ENCODE measurements around the gene THBD.

THBD gene

DNA sequence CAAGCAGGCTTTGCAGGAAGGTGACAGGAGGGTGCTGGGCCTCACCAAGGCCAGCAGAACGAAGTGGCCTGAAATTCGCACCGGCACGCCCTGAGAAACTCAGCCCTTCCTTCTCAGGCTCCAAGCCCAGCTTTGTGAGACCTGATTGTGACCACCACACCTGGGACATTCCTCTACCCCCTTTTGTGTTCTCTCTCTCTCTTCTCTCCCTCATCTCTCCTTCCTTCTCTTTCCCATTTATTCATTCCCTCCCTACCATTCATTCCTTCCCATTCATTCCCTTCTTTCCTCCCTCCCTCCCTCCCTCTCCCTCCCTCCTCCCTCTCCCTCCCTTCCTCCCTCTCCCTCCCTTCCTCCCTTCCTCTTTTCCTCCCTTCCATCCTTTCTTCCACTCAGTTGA, 27.8 kb upstream of the THBD start:
- Histone ChIP-seq H3K27ac (ENCODE audit: low read length) (no peak overlapping the region), H4K20me1 (ENCODE audit: insufficient read depth, low read length) (no peaks in the 10 kb centered on the region), H3K4me1 (ENCODE audit: low read length) (peaks cover 8% of the 10 kb centered on the region), H3K79me2 (ENCODE audit: low read length) (no peaks in the 10 kb centered on the region), H3K9ac (ENCODE audit: low read length) (no peak overlapping the region), H3K4me3 (ENCODE audit: low read length) (no peak overlapping the region), H2AFZ (ENCODE audit: low read depth, low read length) (no peak overlapping the region), H3K27me3 (ENCODE audit: low read depth, low read length) (peaks cover 31% of the 10 kb centered on the region), H3K9me3 (ENCODE audit: insufficient read depth, low read length) (no peaks in the 10 kb centered on the region), H3K36me3 (replicated peaks; ENCODE audit: low read depth, low read length) (no peaks in the 10 kb centered on the region), H3K4me2 (ENCODE audit: low read length) (no peak overlapping the region)
- TF ChIP-seq, protein P1, sequence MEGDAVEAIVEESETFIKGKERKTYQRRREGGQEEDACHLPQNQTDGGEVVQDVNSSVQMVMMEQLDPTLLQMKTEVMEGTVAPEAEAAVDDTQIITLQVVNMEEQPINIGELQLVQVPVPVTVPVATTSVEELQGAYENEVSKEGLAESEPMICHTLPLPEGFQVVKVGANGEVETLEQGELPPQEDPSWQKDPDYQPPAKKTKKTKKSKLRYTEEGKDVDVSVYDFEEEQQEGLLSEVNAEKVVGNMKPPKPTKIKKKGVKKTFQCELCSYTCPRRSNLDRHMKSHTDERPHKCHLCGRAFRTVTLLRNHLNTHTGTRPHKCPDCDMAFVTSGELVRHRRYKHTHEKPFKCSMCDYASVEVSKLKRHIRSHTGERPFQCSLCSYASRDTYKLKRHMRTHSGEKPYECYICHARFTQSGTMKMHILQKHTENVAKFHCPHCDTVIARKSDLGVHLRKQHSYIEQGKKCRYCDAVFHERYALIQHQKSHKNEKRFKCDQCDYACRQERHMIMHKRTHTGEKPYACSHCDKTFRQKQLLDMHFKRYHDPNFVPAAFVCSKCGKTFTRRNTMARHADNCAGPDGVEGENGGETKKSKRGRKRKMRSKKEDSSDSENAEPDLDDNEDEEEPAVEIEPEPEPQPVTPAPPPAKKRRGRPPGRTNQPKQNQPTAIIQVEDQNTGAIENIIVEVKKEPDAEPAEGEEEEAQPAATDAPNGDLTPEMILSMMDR (IDR thresholded peaks at IDR 0.05; ENCODE audit: low read depth, low read length): no peak
- TF ChIP-seq EZH2phosphoT487 (IDR thresholded peaks at IDR 0.05; ENCODE audit: low read depth): no peak

DNA sequence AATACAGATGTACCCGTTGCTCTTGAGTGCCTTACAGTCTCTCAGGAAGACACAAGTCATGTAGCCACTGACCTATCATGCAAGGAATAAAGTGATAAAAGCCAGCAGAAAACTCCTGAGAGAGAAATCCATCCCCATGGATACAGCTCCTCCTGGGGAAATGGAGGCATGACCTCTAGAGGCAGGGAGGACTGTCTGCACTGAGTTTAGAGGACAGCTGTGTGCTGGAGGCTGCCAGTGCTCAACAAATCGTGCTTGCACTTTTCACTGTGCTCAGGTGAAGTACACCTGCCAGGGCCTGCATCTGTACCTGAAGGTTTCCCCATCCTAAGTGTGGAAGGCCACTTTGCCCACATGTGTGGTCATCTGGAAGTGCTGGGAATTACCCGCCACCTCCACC, 24.6 kb upstream of the THBD start:
- Histone ChIP-seq H3K4me2 (ENCODE audit: low read length) (no peak overlapping the region), H4K20me1 (ENCODE audit: insufficient read depth, low read length) (no peaks in the 10 kb centered on the region), H3K79me2 (ENCODE audit: low read length) (no peaks in the 10 kb centered on the region), H3K4me1 (ENCODE audit: low read length) (no peaks in the 10 kb centered on the region), H3K4me3 (ENCODE audit: low read length) (no peak overlapping the region), H3K9me3 (ENCODE audit: insufficient read depth, low read length) (no peaks in the 10 kb centered on the region), H3K9ac (ENCODE audit: low read length) (no peak overlapping the region), H3K36me3 (replicated peaks; ENCODE audit: low read depth, low read length) (no peaks in the 10 kb centered on the region), H2AFZ (ENCODE audit: low read depth, low read length) (no peak overlapping the region), H3K27ac (ENCODE audit: low read length) (no peak overlapping the region), H3K27me3 (ENCODE audit: low read depth, low read length) (peaks cover 14% of the 10 kb centered on the region)
- no peak for TF ChIP-seq EZH2phosphoT487 (IDR thresholded peaks at IDR 0.05; ENCODE audit: low read depth)
- TF ChIP-seq, protein P1 (IDR thresholded peaks at IDR 0.05; ENCODE audit: low read depth, low read length): no peak

DNA sequence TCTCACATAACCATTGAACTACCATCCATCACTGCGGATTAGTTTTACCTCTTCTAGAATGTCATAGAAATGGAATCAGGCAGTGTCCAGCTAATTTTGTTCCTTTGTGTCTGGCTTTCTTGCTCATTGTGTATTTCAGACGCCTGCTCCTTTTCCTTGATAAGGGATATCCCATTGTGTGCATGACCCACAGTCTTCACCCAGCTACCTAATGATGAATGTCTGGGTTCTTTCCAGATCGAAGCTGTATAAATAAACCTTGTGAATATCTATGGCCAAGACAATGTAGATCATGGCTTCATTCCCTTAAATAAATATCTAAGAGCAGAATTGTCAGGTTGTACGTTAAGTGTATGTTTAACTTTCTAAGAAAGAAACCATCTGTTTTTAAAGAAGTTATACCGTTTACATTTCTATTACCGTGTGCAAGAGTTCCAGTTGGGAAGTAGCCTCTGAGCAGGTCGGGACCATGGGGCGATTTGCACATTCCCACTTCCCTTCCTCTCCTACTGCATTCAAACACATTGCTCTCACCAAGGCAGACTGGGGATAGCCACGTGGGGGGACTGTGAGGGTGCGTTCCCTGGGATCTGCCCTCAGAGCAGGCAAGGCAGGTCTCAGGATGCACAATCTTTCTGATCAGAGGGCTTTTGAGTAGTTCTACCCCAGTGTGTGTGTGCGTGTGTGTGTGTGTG, 23.6 kb upstream of the THBD start:
- Histone ChIP-seq H3K79me2 (ENCODE audit: low read length) (no peaks in the 10 kb centered on the region), H2AFZ (ENCODE audit: low read depth, low read length) (no peak overlapping the region), H3K4me1 (ENCODE audit: low read length) (peaks cover 7% of the 10 kb centered on the region), H3K36me3 (replicated peaks; ENCODE audit: low read depth, low read length) (no peaks in the 10 kb centered on the region), H3K4me3 (ENCODE audit: low read length) (no peak overlapping the region), H3K27ac (ENCODE audit: low read length) (no peak overlapping the region), H3K9me3 (ENCODE audit: insufficient read depth, low read length) (no peaks in the 10 kb centered on the region), H3K4me2 (ENCODE audit: low read length) (no peak overlapping the region), H4K20me1 (ENCODE audit: insufficient read depth, low read length) (no peaks in the 10 kb centered on the region), H3K9ac (ENCODE audit: low read length) (no peak overlapping the region), H3K27me3 (ENCODE audit: low read depth, low read length) (peaks cover 5% of the 10 kb centered on the region)
- no peak for TF ChIP-seq EZH2phosphoT487 (IDR thresholded peaks at IDR 0.05; ENCODE audit: low read depth)
- TF ChIP-seq, protein P1 (IDR thresholded peaks at IDR 0.05; ENCODE audit: low read depth, low read length): no peak

DNA sequence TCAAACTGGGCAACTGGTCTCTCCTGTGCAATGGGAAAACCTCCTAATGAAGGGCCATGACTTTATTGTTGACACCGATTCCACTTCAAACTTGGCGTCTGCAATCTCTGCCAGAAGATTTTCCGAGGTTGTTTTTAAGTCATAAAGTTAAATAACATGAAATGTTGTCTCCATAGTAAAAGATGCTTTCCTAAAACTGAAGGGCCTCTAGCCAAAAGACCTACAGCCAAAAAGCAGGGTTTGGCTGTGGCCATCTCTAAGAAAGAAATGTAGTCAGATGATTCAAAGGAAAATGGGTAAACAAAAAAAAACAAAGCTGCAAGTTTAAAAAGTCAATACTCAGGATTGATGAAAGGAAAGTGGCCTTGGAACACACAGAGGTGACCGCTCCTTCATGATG, 22.5 kb upstream of the THBD start:
- no peak overlapping the region for H3K27ac ChIP-seq (ENCODE audit: low read length)
- H3K27me3 ChIP-seq (ENCODE audit: low read depth, low read length): no peaks in the 10 kb centered on the region
- no peak overlapping the region for H3K4me3 ChIP-seq (ENCODE audit: low read length)
- no peak overlapping the region for H2AFZ ChIP-seq (ENCODE audit: low read depth, low read length)
- H3K79me2 ChIP-seq (ENCODE audit: low read length): no peaks in the 10 kb centered on the region
- H3K4me1 ChIP-seq (ENCODE audit: low read length): peaks cover 9% of the 10 kb centered on the region
- H3K9ac ChIP-seq (ENCODE audit: low read length): no peak overlapping the region
- no peaks in the 10 kb centered on the region for H3K36me3 ChIP-seq (replicated peaks; ENCODE audit: low read depth, low read length)
- TF ChIP-seq, protein P1 (IDR thresholded peaks at IDR 0.05; ENCODE audit: low read depth, low read length): no peak
- no peak for TF ChIP-seq EZH2phosphoT487 (IDR thresholded peaks at IDR 0.05; ENCODE audit: low read depth)
- no peaks in the 10 kb centered on the region for H3K9me3 ChIP-seq (ENCODE audit: insufficient read depth, low read length)
- no peak overlapping the region for H3K4me2 ChIP-seq (ENCODE audit: low read length)
- H4K20me1 ChIP-seq (ENCODE audit: insufficient read depth, low read length): no peaks in the 10 kb centered on the region

Measured in OCI-LY3 (cell line).